ENCODE results near the gene PHF21B.
"Not testable (repeated sequence)": the region's sequence is repeated elsewhere in the genome, so short reads cannot be mapped to it uniquely, and the experiment has no call there.

The PHF21B gene

DNA sequence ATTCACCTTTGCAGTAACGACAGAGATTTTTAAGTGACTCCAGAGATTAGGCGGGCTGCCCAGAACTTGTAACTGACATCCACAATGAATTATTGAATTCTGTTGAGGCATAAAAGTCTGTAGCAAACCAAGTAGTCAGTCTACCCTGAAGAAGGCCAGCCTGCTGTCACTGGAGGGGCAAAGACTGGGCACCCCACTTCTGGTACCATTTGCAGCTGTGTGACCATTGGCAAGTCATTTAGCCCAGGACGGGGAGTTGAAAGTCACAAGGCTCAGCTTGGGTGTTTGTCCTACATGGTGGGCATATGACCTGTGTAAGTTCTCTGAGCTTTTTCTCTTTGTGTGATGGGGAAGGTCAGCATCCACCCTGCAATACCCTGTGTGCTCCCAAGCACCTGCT is 138.0 kb downstream of the PHF21B start:
- no peak for DNase-seq (ENCODE audit: low spot score)

GRCh38 chr22:44870021-44870420 is 139.8 kb downstream of the PHF21B start:
- peak; percentile 36 for DNase-seq (ENCODE audit: low spot score)

DNA sequence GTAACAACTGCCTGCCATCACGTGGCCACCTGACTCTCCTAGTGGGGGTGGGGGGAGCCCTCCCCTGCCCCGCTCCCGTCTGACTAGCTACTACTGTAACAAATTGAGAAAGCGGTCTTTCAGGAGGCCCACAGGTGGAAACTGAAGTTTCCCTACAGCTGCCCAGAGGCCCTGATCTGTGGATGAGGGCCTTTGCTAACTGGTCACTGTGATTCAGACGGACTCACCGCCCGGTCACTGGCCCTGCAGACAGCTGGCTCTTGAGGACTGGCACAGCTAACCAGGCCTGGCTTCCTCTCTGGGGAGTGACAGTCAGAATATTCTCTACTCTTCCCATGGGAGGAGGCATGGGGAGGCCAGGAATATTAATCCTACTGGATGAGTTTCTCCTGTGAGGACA is 140.6 kb downstream of the PHF21B start:
- no peak for DNase-seq (ENCODE audit: low spot score)

- DNase-seq (ENCODE audit: low spot score): no peak
These were observed 144.4 kb downstream of the PHF21B start for GRCh38 chr22:44865193-44866057.

- DNase-seq (ENCODE audit: low spot score): no peak
These were observed 146.6 kb downstream of the PHF21B start for GRCh38 chr22:44862981-44863860.

DNA sequence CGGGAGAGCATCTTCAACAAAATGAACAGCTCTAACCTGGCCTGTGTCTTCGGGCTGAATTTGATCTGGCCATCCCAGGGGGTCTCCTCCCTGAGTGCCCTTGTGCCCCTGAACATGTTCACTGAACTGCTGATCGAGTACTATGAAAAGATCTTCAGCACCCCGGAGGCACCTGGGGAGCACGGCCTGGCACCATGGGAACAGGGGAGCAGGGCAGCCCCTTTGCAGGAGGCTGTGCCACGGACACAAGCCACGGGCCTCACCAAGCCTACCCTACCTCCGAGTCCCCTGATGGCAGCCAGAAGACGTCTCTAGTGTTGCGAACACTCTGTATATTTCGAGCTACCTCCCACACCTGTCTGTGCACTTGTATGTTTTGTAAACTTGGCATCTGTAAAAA is 147.5 kb downstream of the PHF21B start:
- DNase-seq (ENCODE audit: low spot score): no peak

- no peak for DNase-seq (ENCODE audit: low spot score)
These were observed 148.6 kb downstream of the PHF21B start for GRCh38 chr22:44861245-44861644.

DNA sequence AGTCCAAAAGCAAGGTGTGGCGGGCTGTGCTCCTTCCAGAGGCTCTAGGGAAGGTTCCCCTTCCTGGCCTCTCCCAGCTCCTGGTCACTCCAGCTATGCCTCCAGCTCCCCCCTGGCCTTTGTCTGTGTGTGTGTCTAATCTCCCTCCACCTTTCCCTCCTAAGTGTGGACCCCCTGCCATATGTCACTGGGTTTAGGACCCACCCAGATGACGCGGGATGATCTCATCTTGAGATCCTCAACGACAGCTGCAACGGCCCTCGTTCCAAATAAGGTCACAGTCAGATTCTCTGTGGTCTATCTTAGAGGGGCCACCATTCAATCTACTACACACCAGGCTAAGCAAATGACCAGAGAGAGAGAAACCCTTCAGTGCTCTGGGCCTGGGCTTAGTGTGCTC is 149.5 kb downstream of the PHF21B start:
- DNase-seq (ENCODE audit: low spot score): no peak

GRCh38 chr22:44859641-44860040 is 150.2 kb downstream of the PHF21B start:
- DNase-seq (ENCODE audit: low spot score): no peak

- not testable (repeated sequence) for DNase-seq (ENCODE audit: low spot score)
These were observed 151.0 kb downstream of the PHF21B start for GRCh38 chr22:44858819-44859218.

DNA sequence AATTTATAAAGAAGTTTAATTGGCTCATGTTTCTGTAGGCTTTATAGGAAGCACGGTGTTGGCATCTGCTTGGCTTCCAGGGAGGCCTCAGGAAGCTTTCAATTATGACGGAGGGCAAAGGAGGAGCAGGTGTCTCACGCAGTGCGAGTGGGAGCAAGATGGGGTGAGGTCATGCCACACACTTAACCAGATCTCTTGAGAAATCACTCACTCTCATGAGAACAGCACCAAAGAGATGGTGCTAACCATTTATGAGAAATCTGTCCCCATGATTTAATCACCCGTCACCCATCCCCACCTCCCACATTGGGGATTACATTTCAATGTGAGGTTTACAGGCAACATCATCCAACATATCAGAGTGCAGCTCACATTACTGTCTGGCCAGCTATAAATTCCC is 153.9 kb downstream of the PHF21B start:
- no peak for DNase-seq (ENCODE audit: low spot score)

DNA sequence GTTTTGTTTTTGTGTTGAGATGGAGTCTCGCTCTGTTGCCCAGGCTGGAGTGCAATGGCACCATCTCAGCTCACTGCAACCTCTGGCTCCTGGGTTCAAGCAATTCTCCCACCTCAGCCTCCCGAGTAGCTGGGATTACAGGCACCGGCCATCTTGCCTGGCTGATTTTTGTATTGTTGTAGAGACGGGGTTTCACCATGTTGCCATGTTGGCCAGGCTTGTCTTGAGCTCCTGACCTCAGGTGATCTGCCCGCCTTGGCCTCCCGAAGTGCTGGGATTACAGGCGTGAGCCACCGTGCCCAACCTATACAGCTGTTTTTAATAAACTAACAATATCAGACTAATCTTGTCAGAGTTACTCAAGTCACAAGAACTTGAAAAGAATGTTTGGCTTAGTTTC is 155.2 kb downstream of the PHF21B start:
- not testable (repeated sequence) for DNase-seq (ENCODE audit: low spot score)

- no peak for DNase-seq (ENCODE audit: low spot score)
These were observed 158.9 kb downstream of the PHF21B start for GRCh38 chr22:44850946-44851345.

DNA sequence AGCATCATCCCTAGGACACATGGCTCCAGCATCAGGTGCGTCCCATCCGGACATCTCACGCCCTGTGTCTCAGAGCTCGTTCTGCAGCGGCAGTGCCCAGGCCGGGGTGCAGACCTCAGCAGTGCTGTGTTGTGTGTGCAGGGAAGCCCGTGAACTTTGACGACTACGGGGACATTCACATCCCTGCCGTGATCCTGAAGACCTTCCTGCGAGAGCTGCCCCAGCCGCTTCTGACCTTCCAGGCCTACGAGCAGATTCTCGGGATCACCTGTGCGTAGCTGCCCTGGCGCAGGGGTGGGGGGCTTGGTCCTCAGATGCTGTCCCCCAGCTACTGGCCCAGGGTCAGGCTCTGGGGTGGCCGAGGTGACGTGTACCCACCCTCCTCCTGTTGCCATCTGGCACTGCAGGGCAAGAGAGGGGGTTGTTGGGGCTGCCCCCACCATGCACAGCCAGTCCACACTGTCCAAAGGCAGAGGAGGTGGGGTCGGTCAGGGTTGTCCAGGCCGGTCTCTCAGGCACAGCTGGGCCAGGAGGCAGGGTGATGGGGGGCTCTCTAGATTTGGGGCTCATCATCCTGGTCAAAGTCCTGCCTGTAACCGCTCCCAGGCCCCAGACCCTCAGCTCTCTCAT is 160.9 kb downstream of the PHF21B start:
- DNase-seq (ENCODE audit: low spot score): no peak

DNA sequence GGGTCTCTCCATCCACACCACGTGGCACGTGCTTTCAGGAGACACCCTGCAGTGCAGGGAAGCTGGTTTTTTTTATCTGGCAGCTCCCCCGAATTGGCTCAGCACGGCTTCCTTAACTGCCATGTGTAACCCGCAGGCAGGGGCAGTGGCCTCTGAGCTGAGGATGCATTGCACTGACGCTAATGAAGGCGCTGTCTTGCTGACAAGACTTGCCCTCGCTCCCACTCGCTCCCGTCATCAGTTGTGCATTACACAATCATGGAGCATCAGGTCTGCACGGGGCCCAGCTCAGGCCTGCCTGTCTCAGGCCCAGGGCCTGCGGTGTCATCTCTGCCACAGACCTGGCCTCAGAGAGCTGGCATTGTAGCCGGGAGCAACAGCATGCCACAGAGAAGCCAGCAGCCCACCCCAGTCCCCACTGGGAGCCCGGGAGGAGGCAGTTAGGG is 161.5 kb downstream of the PHF21B start:
- DNase-seq (ENCODE audit: low spot score): no peak

DNA sequence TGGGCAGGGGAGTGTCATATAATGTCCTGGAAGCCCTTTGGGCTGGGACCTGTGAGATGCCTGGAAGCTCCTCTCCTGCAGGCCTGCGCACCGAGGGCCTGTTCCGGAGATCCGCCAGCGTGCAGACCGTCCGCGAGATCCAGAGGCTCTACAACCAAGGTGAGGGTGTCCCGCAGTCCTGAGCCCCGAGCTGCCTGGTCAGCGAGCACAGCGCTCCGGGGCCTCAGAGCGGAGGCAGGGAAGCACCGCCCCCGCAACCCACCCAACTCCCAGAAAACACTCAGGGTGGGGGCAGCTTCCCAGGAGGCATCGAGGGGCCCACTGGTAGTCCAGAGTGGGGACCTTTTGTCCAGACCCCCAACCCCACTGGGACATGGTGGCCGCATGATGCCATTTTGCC is 161.9 kb downstream of the PHF21B start:
- DNase-seq (ENCODE audit: low spot score): no peak

GRCh38 chr22:44847380-44847779 is 162.4 kb downstream of the PHF21B start:
- no peak for DNase-seq (ENCODE audit: low spot score)

- no peak for DNase-seq (ENCODE audit: low spot score)
These were observed 163.0 kb downstream of the PHF21B start for GRCh38 chr22:44846726-44847275.

DNA sequence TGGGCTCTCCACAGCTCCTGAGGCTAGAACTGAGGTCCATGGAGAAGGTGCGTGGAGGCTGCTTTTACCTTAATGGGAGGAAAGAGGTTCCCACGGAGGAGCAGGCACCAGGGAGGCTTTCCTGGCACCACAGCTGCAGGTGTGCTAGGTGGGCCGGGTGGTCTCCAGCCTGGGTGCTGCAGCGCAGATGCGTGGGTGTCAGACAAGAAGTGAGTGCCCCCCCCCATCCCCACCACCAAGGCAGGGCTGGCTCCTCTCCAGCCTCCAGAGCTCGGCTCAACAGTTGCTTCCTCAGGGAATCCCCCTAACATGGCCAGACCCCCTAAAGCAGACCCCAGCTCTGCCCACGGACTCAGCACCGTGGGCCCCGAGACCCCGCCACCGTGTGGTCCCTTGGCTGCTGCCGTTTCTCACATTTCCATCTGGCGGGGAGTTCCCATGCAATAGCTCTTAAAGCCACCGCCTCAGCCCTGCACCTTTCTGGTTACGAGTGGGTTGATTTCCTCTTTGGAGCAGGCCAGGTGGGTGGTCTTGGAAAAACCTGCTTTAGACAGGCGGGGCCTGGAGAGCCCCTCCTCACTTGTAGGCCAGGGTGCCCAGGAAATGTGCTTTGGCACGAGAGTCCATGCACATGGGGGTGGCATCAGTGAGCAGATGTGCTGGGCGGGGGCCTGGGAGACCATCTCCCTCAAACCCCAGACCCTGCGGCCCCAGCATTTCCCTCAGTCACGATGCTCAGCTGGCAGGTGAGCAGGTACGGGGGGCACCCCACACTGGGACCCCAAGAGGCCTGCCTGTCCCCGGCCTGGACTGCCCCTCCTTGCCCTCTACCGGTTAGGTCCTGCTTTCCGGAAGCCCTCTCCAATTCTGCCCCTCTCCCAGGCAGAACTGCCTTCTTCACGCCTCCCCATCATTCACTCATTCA is 163.7 kb downstream of the PHF21B start:
- DNase-seq (ENCODE audit: low spot score): no peak

DNA sequence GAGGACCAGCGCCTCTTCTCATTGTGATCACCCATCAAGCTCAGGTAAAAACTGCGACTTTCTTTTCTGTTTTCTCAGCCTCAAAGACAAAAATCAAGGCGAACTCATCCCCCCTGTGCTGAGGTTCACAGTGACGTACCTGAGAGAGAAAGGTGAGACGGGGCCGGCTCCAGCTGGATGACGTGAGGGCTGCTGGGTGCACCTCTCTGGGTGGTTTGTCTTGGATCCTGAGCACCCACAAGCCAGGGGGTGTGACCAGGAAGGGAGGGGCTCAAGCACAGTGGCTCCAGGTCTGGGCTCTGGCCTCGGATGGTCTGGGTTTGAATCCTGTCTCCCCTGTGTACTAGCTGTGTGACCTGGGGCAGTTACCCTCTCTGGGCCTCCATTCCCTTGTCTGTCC is 164.6 kb downstream of the PHF21B start:
- no peak for DNase-seq (ENCODE audit: low spot score)

- no peak for DNase-seq (ENCODE audit: low spot score)
These were observed 167.4 kb downstream of the PHF21B start for GRCh38 chr22:44842417-44842816.

Data from LoVo (cell line).